Activated CD4-positive, alpha-beta T cell treated with anti-CD3 and anti-CD28 coated beads, Interleukin-10, Interleukin-2, amounts not matched to agents 100 ng/mL and 50 ng/mL, durations not matched to agents 16 hours and 8 hours (primary cell): ENCODE measurements around the gene CBLIF.
"Not testable (repeated sequence)": the region's sequence is repeated elsewhere in the genome, so short reads cannot be mapped to it uniquely, and the experiment has no call there.

Experiments
- DNase-seq: peaks from one replicate; pipeline ENCODE4 v3.0.0-alpha.2; 2020

CBLIF gene

DNA sequence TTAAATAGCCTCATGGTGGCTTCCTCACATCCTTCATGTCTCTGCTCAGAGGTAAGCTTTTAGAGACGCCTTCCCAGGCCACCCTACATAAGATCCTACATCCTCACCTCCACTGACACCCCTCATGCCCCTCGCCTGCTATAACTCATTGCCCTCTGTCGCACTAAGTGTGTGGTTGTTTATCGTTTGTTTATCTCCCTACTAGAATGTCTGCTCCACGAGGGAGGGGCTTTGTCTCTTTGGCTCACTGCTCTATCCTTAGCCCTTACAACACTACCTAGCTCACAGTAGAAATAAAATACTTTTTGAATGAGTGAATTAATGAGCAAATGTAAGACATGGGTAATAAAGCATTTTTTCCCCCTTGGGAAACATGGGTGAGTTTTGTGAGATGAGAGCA is 1.3 kb upstream of the CBLIF start:
- no peak for DNase-seq

DNA sequence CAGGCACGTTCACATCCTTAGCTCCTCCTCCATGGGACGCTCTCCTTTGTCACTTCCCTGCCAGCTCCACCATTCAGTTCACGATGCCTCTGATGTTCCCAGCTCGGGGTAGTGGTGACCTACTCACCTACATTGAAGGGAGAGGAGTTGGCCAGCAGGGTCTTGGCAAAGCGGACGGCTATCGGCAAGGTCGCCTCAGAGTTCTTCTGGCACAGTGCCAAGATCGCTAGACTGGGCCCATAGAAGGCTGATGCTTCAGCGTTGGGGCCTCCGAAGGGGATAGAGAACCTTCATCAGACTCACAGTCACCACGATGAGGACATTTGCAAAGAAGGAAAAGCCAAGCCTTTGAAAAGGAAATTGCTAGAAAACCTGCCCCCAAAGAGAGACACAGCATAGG is 3.0 kb downstream of the CBLIF start:
- no peak for DNase-seq

DNA sequence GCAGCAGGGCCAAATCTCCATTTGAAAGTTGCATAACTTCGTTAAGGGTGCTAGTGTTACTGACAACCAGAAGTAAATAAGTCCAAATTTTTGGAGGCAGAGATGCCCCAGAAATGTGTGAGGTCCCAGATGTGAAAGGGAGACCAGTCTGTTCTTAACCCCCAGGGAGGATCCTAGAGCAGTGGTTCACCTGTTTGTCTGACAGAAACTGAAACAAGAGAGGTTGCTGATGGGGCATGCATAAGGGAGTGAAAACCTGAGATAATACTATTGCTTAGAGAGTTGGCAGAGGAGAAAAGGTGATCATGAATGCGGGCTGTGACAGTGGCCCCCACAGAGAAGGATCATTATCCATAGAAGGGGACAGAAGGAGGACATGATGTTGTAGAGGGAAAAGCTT is 3.8 kb downstream of the CBLIF start:
- DNase-seq: no peak

DNA sequence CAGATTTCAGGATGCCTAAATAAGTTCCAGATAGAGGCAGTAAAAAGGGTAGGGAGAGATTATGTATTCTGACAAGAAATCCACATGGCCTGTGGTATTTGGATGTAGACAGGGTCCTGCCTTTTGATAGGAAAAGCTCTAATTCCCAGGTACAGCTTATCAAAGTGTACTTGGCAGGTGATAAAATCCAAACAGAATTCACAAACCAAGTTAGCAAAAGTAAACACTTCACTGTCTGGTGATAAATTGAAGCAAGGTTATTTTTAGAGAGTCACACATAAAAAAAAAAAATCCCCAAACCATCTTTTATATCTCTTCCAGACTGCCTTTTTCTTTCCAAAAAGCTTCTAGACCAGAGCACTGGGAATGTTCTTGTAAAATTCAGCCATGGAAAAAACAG is 5.7 kb downstream of the CBLIF start:
- DNase-seq: no peak

DNA sequence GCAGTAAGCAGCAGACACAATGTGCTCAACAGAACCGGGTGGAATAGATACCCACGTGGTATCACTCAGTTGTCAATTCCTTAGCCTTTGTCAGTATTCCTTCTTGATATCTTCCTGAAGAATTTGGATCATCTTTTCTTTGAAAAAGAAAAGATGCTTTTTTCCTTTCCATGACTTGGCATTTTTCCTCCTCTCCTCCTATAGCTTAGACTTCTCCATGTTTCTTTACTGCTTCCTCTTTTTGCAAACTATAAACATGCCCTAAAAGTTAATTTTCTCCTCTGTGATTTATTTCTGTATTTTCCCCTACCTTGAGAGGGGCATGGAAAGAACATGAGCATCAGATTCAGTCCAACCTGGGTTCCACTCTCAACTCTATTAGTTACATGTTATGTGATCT is 11.7 kb downstream of the CBLIF start:
- no peak for DNase-seq

DNA sequence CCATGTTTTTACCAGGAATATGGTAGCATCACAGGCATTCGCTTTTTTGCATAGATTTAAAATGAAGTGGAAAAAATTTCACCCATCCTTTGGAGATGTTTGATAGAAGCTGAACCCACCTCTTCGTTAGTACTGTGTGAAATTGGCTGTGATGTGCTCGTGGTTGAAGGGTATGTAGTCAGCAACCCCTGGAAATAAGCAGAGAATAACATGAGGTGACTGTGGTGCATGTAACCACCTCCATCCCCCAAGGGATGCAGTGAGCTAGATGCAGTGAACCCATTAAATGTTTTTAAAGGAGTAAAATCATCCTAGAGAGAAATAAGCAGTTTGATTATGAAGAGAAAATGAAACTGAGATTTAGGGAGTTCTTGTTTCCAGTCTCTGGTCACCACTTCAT is 15.9 kb downstream of the CBLIF start:
- DNase-seq: no peak

DNA sequence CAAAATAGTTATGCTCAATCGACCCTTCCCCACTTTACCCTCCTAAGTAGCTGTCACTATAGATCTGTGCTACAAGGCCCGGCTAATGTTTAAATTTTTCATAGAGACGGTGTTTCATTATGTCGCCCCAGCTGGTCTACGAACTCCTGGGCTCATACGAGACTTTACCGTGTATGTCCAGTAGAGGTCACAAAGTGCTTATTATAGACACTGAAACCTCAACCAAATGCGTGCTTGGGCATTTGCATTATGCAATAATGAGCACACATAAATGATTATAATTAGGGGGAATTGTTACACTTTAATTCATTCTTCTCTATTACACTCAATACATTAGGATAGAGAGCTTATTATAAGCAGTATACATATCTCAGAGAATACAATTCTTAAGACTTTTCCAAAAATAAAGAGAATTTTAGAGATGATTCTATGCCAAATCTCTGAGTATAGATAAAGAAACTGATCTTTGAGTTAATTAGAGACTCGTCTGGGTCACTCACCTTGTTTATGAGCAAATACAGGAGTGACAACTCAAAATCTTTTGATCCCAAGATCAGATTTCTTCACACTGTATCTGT is 22.2 kb downstream of the CBLIF start:
- DNase-seq: peak; percentile 64

DNA sequence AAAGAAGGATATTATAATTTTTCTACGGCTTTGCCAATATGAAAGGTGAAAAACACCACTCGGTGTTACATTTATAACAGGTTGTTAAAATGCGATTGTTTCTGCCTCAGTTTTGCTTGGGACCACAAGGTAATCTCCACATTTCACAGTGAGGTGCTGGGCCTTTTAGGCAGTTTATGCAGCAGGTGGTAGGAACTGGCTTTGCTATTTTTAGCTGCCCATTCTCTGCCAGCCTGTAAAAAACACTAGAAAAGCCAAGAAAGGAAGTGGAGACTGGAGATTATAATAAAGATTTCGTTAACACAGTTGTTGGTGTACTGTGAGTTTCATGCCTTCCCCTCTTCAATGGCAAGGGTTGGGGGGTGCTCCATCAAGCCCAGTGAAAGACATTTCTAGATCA is 26.7 kb downstream of the CBLIF start:
- no peak for DNase-seq

DNA sequence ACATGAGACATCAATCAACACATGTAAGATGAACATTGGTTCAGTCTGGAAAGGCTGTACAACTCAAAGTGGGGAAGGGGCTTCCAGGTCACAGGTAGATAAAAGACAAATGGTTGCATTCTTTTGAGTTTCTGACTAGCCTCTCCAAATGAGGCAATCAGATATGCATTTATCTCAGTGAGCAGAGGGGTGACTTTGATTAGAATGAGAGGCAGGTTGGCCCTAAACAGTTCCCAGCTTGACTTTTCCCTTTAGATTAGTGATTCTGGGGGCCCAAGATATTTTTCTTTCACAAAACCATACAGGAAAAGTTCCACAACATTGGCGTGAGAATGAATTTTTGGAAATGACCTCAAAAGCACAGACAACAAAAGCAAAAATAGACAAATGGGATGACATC is 28.9 kb downstream of the CBLIF start:
- not testable (repeated sequence) for DNase-seq

DNA sequence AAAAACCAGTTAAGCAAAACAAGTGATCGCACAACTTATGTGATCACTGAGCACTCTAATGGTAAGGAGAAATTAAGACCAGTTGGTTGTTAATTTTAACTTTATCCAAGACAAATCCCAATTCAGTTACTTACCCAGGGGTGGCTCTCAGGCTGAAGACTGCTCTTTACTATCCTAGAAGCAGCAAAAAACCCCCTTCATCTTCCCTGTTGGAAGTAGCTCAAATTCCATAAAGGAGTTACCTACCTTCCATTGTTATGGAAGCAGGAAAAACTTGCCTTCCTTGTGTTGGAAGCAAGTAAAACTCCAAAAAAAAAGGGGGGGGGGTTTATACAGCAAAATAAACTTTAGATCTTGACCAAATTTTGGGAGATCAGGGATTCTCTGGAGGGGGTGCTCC is 29.5 kb downstream of the CBLIF start:
- no peak for DNase-seq

DNA sequence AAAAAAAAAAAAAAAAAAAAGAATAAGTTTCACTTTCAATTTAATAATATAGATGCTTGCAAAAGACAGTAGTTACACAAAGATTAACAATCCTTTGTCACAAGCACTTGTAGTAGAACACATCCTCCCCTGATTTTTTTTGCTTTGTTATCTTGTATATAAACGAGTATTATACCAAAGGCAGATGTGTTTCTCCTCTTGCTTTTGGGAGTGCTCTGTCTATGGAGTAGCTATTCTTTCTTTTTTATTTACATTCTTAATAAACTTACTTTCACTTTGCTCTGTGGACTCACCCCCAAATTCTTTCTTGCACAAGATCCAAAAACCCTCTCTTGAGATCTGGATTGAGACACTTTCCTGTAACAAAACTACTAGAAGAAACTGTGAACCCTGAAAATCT is 31.3 kb downstream of the CBLIF start:
- no peak for DNase-seq

DNA sequence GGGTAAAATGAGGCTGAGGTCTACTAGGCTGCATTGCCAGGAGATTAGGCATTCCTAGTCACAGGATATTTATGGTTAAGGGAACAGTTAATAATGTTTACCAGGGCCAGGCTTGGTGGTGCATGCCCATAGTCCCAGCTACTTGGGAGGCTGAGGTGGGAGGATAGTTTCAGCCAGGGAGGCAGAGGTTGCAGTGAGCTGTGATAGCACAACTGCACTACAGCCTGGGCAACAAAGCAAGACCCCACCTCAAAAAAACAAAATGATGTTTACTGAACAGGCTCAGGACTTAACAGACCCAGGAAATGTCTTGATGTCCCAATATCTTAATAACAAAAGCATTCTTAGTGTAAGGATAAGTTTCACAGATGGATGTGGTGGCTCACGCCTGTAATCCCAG is 31.9 kb downstream of the CBLIF start:
- DNase-seq: no peak

DNA sequence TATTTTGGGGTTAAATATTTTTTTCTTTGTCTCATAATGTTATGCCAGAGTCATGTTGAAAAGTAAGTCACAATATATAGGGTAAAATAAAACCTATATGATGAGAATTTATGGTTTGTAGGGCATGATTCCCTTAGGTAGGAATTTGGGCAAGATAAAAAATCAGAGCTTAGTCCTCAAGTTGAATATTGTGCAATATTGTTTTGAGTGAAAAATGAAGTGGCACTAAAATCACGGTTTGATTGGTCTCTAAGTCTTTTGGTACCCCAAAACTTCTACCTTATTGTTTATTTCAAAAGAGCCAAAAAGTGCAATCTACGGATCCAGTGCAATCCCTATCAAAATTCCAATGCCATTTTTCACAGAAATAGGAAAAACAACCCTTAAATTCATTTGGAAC is 33.1 kb downstream of the CBLIF start:
- no peak for DNase-seq

DNA sequence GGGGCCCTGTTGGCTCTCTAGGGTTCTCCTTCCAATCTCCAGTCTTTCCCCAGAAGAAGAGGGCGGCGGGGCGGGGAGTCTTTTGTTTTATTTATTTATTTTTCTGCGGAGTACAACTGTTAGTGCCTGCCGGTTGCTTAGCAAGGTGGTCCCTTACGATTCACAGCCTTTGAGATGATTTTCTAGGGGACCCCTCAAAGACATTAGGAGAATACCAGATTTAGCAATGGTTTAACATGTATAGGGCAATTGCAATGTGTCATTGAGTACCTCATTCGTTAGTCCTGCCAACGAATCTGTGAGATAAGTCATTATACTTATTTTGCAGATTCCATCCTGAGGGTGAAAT is 34.4 kb downstream of the CBLIF start:
- no peak for DNase-seq

DNA sequence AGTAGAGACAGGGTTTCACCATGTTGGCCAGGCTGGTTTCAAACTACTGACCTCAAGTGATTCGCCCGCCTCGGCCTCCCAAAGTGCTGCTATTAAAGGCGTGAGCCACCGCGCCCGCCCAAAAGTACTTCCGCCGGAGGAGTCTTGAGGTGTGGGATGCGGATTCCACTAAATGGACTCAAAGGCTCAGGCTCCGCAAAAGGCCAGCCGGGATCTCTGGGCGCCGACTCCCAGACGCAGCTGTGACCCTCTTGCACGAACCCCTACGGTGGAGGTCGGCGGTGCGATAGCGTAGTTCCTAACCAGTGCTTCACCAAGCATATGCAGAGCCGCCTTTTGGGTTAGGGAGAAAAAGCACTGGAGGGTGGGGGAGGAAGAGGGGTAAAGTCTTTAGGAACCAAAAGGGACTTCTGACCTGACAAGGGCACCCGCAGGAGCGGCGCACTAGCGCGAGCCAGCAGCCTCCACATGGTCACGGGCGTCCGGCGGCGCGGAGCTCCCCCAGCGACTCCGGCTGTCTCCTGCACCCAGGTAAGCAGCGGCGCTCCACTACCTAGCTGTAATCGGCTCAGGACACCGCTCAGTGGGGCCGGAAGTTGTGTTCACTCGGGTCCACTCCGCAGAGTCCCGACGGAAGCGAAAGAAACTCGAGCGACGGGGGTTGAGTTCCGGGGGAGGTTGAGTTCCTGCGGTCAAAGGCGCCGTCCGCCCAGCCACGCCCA is 34.9 kb downstream of the CBLIF start, which contains the start of gene MRPL16:
Gene MRPL16, minus strand, starts transcription at position 590 of the 722 bp plus-strand sequence. Its CDS starts 120 bp downstream, at position 470.
- DNase-seq: peak; percentile 93

DNA sequence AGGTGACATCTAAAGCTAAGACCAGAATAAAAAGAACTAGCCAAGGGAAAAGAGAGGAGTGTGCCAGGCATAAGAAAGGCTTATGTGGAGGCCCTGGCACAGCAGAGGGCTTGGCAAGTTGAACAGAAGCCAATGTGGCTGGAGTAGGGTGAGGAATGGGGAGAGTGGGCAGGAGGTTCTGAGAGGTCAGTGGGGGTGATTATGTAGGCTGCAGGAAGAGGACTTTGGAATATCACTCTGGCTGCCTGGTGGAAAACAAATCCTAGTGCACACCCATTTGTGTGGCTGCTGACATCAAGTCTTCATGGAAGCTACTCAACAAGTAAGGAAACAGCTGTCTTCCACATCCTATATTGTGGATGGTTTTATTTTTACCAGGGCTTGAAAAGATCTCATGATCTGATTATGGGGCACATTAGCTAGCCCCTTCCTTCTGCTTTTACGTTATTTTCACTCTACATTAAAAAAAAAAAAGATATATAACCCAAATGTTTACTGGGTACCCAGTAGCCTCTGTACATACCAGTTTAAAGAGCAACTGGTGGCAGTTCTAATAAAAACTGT is 38.2 kb downstream of the CBLIF start:
- no peak for DNase-seq

DNA sequence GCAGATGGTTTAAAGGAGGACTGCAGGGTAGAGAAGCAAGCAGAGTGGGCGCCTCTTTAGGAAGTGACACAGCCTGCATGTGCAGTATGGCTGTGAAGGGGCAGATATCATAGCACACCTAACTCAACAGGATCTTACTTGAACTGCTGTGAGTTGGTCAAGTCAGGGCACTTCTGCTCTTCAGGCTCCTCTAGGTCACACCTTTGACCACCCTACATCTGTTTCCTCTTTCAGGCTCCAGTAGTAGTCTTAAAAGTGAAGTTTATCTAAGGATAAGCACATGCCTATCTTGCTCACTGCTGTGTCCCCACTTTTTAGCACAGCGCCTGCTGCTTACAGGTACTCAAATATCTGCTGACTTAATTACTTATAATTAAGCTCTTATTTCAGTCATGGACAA is 41.2 kb downstream of the CBLIF start:
- DNase-seq: no peak

DNA sequence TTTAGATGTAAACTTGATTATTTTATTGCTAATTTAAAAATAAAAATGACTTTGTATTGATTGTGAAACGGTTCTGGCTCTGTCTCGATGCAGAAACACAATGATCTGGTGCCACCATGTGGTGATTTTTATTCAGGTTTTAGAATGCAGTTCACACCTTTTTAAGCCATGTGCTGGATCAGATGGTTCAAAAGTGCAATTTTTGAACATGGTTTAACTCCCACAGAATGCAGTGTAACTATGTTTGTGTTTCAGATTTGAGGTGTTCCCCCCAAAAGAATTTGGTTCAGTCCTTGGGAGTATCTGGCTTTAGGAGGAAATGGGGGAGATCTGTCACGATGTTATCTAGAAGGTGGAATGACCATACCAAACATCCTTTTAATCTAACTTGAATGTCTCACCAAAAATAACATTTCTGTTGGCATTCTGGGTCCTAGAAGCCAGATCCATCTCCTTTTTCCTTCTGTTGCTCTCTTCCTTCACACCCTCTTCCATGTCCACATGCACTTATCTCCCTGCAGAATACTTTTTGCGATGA is 42.6 kb downstream of the CBLIF start:
- DNase-seq: peak; percentile 73

DNA sequence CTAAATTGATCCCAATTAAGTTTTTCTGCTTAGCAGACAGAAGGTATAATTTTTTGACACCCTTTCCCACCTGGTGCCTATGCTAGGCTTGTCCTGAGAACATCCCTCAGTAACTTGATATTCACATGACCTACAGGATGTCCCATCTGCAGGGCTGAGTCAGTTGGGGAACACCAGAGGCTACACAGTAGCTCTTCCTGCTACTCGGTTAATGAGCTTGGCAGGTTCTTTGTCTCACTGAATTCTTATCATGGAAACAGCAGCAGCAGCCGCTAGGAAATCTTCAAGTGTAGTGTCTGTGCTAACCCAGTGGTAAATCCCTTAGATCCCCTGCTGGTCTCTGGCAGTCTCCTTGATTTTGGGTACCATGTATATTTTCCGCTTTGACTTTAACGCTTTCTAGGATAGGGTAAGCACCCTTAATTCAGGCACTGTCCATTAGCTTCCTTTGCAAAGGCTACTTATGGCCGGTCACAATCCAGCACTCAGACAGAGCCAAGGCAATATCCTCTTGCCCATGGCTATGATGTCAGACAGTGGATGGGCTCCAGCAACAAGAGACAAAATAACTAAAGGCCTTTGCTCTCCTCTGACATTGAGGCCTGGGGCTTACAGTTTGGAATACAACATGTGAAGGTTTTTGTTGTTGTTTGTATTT is 43.2 kb downstream of the CBLIF start:
- no peak for DNase-seq

DNA sequence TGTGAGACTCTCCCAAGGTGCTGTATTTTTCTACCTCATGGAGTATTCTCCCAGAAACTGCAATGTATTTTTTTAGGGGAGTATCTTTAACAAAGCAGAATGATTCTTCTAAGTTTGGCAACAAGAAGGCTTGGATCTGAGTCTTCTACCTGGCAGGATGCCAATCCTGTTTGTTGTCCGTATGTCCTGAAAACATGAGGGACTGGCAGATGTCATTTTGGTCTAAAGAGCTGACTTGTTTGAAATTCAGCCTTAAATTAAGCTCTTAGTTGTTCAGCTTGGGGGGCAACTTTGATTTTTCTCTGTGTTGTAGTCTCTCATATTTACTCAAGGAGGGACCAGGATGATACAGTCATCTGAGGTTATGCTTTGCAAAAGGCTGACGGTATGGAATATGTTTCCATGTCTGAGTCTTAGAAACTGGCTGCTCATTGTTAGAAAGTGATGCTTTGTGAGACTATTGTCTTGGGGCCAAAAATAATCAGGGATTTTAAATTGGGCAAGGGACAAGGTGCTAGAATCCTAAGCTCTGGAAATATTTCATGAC is 44.1 kb downstream of the CBLIF start:
- DNase-seq: no peak

DNA sequence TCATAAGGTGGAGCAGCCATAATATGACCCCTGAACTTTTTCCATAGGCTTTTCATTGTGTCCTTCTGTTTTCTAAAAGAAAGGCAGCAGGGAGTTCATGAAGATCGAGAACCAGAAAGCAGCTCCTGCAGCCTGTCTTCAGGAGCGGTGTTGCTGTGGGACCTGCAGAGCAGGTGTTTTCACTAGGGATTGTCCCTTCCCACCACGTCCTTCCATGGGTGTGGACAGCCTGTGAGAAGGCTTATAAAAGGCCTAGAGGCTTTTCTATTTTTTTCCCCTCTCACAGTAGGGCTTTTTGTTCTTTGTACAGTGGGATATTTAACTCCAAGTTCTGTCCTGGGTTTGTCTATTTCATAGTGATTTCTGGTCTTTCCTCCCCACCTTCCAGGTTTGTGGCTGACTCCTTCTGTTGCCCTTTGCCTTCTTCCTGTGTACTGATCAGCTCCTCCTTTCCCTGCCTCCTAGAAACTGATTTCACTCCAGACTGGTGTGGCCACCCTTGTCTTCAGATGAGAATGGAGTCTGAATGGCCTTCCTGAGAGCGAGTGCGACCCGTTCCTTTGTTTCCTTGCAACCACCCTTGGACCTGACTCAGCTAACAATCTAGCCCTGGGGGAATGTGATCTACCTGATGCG is 44.8 kb downstream of the CBLIF start:
- DNase-seq: no peak

DNA sequence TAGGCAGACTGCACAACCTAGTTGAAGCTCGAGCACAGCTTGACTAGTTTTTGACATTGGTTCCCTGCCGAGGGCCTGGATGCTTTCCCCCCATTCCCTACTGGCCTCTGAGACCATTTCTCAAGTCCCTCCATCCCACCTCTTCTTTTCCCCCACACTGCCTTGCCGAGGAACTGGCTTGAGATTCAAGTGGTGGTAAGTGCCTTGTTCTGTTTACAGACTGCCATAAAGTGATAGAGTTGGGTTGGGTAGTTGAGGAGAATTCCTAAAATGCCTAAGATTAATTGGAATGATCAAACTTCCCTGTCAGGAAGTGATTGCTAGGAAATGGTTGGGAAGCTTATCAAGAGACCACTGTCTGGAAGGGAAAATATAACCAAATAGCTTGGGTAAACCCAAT is 50.9 kb downstream of the CBLIF start:
- DNase-seq: no peak

DNA sequence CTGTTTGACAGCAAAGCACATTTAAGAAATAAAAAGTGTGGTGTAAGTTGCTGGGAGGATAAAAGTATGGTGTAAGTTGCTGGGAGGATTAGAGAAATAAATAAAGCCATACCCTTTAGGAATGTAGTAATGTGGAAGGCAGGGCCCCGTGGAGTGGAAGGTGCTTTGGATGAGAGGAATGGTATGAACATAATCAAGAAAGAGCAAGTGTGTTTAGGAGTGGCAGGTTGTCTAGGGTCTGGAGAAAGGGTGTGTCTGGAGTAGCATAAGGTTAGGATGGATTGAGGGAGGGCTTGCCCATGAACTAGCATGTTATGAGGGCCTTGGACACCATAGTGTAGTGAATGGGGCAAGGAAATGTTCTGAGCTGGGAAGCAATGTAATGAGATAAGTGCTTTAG is 52.8 kb downstream of the CBLIF start:
- DNase-seq: no peak
